ENCODE measurements around the gene LUZP2. TPM values are rescaled to one million over a fixed set of nuclear protein-coding genes. Genes with fewer than 3 reads are reported as not detected.

LUZP2 gene
- total and polyA plus RNA-seq, 2 donors (not counting 1 experiment from before 2014, with no cell fraction given) = not detected

GRCh38 chr11:24754406-24754805, 257.6 kb downstream of the LUZP2 start:
- Histone ChIP-seq H3K27me3 (replicated peaks in 1 of 4; ENCODE audit: control extremely low read depth in 1 of 4, control insufficient read depth in 3 of 4, insufficient read depth in 4 of 4, low read length in 3 of 4) (no peaks in the 10 kb centered on the region), H3K4me1 (ENCODE audit: control insufficient read depth in 2 of 2, insufficient read depth in 2 of 2, low read length in 2 of 2) (no peaks in the 10 kb centered on the region), H3K9me3 (ENCODE audit: control extremely low read depth in 1 of 3, control insufficient read depth in 2 of 3, insufficient read depth in 1 of 3, low read length in 2 of 3) (peaks cover 0 to 1% (median 0%) of the 10 kb centered on the region in 3 donors), H3K27ac (ENCODE audit: low read length in 2 of 2) (no peak overlapping the region), H3K36me3 (replicated peaks in 1 of 2; ENCODE audit: control extremely low read depth in 1 of 2, control insufficient read depth in 1 of 2, extremely low read depth in 1 of 2, insufficient read depth in 2 of 2, low read length in 1 of 2) (no peaks in the 10 kb centered on the region), H2AFZ (ENCODE audit: insufficient read depth, low read depth, low read length, poor library complexity, severe bottlenecking) (no peak overlapping the region), H3K9ac (ENCODE audit: low read length) (no peak overlapping the region), H3K4me3 (ENCODE audit: control extremely low read depth in 1 of 5, extremely low read depth in 1 of 5, insufficient read depth in 1 of 5, low read depth in 2 of 5, low read length in 4 of 5) (no peak overlapping the region), H3K79me2 (ENCODE audit: control insufficient read depth, insufficient read depth, low read length) (no peaks in the 10 kb centered on the region), H4K20me1 (ENCODE audit: control insufficient read depth, insufficient read depth, low read length, poor library complexity, severe bottlenecking) (no peaks in the 10 kb centered on the region), H3K4me2 (replicated peaks; ENCODE audit: low read depth, low read length, poor library complexity, severe bottlenecking) (no peak overlapping the region)
- peaks cover 2% of the 10 kb centered on the region for H3K9me3 Mint-ChIP-seq (ENCODE audit: insufficient read depth)
- no peak overlapping the region for H3K4me3 Mint-ChIP-seq
- no peak overlapping the region for H3K27ac Mint-ChIP-seq
- ATAC-seq (ENCODE audit: low read depth) (no peak), DNase-seq (no peak)
- H3K4me1 Mint-ChIP-seq = no peaks in the 10 kb centered on the region
- no peaks in the 10 kb centered on the region for H3K27me3 Mint-ChIP-seq
- intact Hi-C loops (cut with micrococcal nuclease) = no loop called here
- CTCF ChIA-PET = no interaction called here
- POLR2A ChIA-PET = no interaction called here
- TF ChIP-seq CTCF (IDR thresholded peaks at IDR 0.05) = no peak
- TF ChIP-seq EZH2 (IDR thresholded peaks at IDR 0.05; ENCODE audit: borderline replicate concordance, insufficient read depth, low read depth, low read length, poor library complexity, severe bottlenecking) = no peak

GRCh38 chr11:24755260-24755839, 258.5 kb downstream of the LUZP2 start:
- Mint-ChIP-seq H3K4me1 (no peaks in the 10 kb centered on the region), H3K27me3 (no peaks in the 10 kb centered on the region), H3K27ac (no peak overlapping the region), H3K9me3 (ENCODE audit: insufficient read depth) (peaks cover 2% of the 10 kb centered on the region), H3K4me3 (no peak overlapping the region)
- Histone ChIP-seq H2AFZ (ENCODE audit: insufficient read depth, low read depth, low read length, poor library complexity, severe bottlenecking) (no peak overlapping the region), H3K9ac (ENCODE audit: low read length) (no peak overlapping the region), H3K4me2 (replicated peaks; ENCODE audit: low read depth, low read length, poor library complexity, severe bottlenecking) (no peak overlapping the region), H3K27me3 (replicated peaks in 1 of 4; ENCODE audit: control extremely low read depth in 1 of 4, control insufficient read depth in 3 of 4, insufficient read depth in 4 of 4, low read length in 3 of 4) (no peaks in the 10 kb centered on the region), H3K36me3 (replicated peaks in 1 of 2; ENCODE audit: control extremely low read depth in 1 of 2, control insufficient read depth in 1 of 2, extremely low read depth in 1 of 2, insufficient read depth in 2 of 2, low read length in 1 of 2) (no peaks in the 10 kb centered on the region), H3K9me3 (ENCODE audit: control extremely low read depth in 1 of 3, control insufficient read depth in 2 of 3, insufficient read depth in 1 of 3, low read length in 2 of 3) (peaks cover 0 to 1% (median 0%) of the 10 kb centered on the region in 3 donors), H3K79me2 (ENCODE audit: control insufficient read depth, insufficient read depth, low read length) (no peaks in the 10 kb centered on the region), H4K20me1 (ENCODE audit: control insufficient read depth, insufficient read depth, low read length, poor library complexity, severe bottlenecking) (no peaks in the 10 kb centered on the region), H3K4me1 (ENCODE audit: control insufficient read depth in 2 of 2, insufficient read depth in 2 of 2, low read length in 2 of 2) (no peaks in the 10 kb centered on the region), H3K27ac (ENCODE audit: low read length in 2 of 2) (no peak overlapping the region), H3K4me3 (ENCODE audit: control extremely low read depth in 1 of 5, extremely low read depth in 1 of 5, insufficient read depth in 1 of 5, low read depth in 2 of 5, low read length in 4 of 5) (no peak overlapping the region)
- intact Hi-C loops (cut with micrococcal nuclease) = no loop called here
- DNase-seq = no peak
- 100% methylated on average over 3 of the region's 7 CpGs for WGBS (ENCODE audit: insufficient coverage)
- CTCF ChIA-PET = no interaction called here
- TF ChIP-seq EZH2 (IDR thresholded peaks at IDR 0.05; ENCODE audit: borderline replicate concordance, insufficient read depth, low read depth, low read length, poor library complexity, severe bottlenecking) (no peak), CTCF (IDR thresholded peaks at IDR 0.05) (no peak)
- POLR2A ChIA-PET = no interaction called here
- no peak for ATAC-seq (ENCODE audit: low read depth)
